ENCODE measurements around the gene HSPA8. TPM values are rescaled to one million over a fixed set of nuclear protein-coding genes. Genes with fewer than 3 reads are reported as not detected.

The HSPA8 gene
- total RNA-seq, 4 donors from 2014 or later: 751 to 1,858 (median 1,218) TPM

GRCh38 chr11:123054301-123055065 is 7.5 kb downstream of the HSPA8 start:
- TF ChIP-seq CTCF (IDR thresholded peaks at IDR 0.05): no peak
- DNase-seq (ENCODE audit: low spot score) (no peak), ATAC-seq (ENCODE audit: low FRiP score) (no peak)

GRCh38 chr11:123052901-123053721 is 8.8 kb downstream of the HSPA8 start:
- no peak for TF ChIP-seq CTCF (IDR thresholded peaks at IDR 0.05)
- ATAC-seq (ENCODE audit: low FRiP score) (no peak), DNase-seq (ENCODE audit: low spot score) (no peak)

DNA sequence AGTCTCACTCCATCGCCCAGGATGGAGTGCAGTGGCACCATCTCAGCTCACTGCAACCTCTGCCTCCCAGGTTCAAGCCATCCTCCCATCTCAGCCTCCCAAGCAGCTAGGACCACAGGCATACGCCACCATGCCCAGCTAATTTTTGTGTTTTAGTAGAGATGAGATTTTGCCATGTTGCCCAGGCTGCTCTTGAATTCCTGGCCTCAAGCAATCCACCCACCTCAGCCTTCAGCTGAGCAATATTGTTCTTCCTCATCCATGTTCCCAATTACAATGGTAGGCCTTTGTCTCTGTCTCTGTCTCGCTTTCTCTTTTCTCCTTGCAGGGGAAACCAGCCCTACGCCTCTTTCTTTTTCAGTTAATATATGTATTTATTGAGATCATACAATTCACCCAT is 10.3 kb downstream of the HSPA8 start:
- no peak for DNase-seq (ENCODE audit: low spot score)
- no peak for TF ChIP-seq CTCF (IDR thresholded peaks at IDR 0.05)
- no peak for ATAC-seq (ENCODE audit: low FRiP score)

DNA sequence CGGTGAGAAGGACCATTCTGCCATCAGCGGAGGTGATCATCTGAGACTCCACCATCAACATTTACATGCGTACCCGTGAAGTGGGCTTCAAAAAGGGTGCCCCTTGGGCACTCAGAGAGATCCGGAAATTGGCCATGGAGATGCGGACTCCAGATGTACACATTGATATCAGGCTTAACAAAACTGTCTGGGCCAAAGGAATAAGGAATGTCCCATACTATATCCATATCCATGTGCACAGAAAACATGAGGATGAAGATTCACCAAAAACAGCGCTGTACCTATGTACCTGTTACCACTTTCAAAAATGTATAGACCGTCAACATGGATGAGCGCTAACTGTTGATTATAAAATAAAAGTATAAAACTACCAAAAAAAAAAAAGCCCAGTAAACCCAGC is 10.8 kb downstream of the HSPA8 start:
- no peak for ATAC-seq (ENCODE audit: low FRiP score)
- no peak for TF ChIP-seq CTCF (IDR thresholded peaks at IDR 0.05)
- no peak for DNase-seq (ENCODE audit: low spot score)

DNA sequence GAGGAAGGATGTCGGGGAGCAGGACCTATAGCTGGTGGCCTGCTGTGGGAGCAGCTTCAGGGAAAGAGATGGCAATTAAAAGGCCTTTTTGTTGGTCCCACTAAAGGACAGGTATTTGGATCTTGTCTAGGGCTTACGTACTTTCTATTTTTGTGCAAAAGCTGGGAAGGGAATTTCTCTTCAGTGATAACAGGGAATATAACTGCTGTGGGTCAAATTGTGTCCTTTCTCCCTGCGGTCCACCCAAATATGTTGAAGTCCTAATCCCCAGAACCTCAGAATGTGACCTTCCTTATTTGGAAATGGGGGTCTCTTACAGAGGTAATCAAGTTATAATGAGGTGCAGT is 14.0 kb downstream of the HSPA8 start:
- no peak for TF ChIP-seq CTCF (IDR thresholded peaks at IDR 0.05)
- DNase-seq (ENCODE audit: low spot score): no peak
- no peak for ATAC-seq (ENCODE audit: low FRiP score)

DNA sequence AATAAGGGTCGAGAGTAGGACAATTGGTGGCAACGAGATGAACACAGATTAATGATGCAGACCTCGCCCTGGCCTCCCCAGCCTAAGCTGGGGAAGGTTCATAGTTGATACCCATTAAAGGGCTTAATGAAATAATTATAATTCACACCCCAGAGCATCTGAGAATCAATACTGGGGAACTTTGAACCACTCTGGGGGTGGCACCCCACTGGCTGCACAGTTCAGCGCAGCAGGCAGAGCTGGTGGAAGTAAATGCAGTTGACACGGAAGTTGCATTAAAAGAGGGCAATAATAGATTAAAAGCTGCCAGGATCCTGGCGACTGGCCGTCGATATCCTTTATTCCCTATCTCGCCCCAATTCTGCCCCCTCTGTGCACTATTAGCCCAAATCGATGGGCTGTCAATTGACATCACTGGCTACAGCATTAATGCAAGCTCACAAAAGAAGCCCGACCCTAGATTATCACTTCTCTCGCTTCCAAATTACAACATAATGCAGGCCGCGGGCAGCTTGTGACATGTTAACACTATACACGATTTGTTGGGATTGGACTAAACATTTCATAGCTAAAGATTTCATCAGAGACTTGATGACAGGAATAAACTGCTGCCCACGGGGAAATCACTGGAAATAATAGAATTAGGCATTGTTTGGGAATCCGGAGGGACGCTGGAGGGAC is 14.5 kb downstream of the HSPA8 start:
- DNase-seq (ENCODE audit: low spot score): no peak
- TF ChIP-seq CTCF (IDR thresholded peaks at IDR 0.05): no peak
- ATAC-seq (ENCODE audit: low FRiP score): no peak

All from omental fat pad (tissue), 4 donors.